NB4 (cell line): ENCODE data around the gene MAGI2.

ENCODE experiments used
- CTCF ChIP-seq: IDR thresholded peaks from one replicate; pipeline ENCODE4 v1.5.1; 2012; ENCODE audit warnings: low read depth, low read length
- MYC ChIP-seq: IDR thresholded peaks from 2 replicates; pipeline ENCODE4 v1.6.1; 2011; ENCODE audit warnings: low read depth, low read length
- POLR2A ChIP-seq: IDR thresholded peaks from 2 replicates; pipeline ENCODE4 v1.6.1; 2011; ENCODE audit warnings: mild to moderate bottlenecking; ENCODE audit not compliant: insufficient read length; ENCODE audit errors: extremely low read depth
- TF ChIP-seq, protein P1 (sequence below): IDR thresholded peaks from 2 replicates; pipeline ENCODE4 v1.6.1; 2011; ENCODE audit warnings: low read depth, low read length

- TF ChIP-seq CTCF (no peak), POLR2A (no peak), MYC (no peak)
- TF ChIP-seq, protein P1, sequence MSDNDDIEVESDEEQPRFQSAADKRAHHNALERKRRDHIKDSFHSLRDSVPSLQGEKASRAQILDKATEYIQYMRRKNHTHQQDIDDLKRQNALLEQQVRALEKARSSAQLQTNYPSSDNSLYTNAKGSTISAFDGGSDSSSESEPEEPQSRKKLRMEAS = no peak
Observed at GRCh38 chr7:79497728-79498127, 44.3 kb upstream of the MAGI2 start.
